ENCODE data around the gene BICD1.

DNA sequence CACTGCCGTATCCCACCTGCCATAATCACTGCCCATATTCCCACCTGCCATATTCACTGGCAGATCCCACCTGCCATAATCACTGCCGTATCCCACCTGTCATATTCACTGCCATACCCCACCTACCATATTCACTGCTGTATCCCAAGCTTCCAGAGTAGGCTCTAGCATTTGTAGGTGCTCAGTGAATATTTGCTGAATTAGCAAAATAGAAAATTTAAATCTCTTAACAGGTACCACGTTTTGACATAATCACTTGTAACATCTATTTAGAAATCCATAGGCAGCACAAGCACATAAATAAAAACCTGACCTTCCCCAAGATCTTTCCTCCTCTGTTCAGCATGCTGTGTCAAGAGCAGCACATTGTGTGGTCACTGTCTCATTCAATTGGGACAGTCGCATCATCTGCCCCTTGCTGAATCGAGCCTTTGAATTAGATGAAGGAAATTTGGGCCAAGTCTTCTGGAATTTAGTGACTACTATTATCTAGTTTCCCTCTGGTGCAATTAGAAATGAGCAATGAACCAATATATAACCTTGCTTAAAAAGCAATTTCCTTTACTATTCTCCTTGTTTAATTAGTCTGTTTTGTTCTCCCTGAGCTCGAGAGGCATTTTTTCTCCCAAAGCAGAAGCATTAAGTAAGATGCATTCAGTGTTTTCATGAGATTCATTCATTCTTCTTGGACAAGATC is 147.8 kb downstream of the BICD1 start:
- no peak for TF ChIP-seq CTCF (IDR thresholded peaks at IDR 0.05 in 8 of 11, conservative IDR thresholded peaks at IDR 0.05 in 3 of 11)
- no peak for TF ChIP-seq POLR2AphosphoS5 (IDR thresholded peaks at IDR 0.05)
- TF ChIP-seq POLR2A (IDR thresholded peaks at IDR 0.05) = no peak

Measured in spleen (tissue), 7 donors.